ENCODE measurements around the gene MUC12.

The MUC12 gene

DNA sequence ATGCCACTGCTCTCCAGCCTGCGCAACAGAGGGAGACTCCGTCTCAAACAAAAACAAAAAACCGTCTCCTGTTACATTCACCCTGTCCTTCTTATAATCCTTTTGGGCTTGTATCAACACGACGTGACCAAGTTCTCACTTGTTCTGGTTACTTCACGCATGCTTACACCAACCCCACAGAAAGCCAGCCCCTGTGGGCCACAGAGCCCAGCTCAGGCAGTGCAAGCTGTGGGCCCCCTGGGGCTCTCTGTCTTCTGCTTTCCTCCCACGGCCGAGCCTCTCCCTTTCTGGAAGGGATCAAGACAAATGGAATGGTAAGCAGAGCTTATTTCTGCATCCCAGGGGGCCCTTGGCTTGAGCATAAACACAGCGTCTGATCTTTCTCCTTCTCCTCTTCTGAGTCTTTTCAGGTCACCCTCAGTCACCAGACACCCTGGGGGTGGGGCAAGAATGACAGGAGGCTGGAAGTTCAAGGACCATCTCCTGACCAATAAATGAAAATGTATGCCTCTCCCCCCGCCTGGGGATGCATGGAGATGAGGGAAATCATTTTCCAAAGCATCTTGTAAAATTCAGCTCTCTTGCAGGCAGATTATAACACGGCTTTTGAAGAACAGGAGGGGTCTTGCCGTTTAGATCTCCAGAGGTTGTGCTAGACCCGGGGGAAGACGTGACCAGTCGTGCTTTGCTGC, 96.9 kb downstream of the MUC12 start:
- DNase-seq (ENCODE audit: low read depth in 2 of 2), result no peak

DNA sequence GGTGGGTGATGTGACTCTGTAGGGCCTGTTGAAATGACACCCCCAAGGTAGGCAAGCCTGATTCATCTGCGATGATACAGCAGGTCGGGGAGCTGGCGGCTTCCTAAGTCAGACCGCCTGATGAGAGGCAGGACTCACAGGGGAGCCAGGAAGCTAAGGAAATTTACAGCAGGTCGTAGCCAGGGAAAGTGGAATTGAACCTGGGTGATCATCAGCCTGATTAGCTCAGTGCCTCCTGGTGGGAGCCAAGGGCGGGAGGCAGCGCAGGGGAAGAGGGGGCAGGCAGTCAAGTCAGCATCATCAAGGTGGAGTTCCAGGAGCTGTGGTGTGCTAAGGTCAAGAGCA, 97.4 kb downstream of the MUC12 start:
- DNase-seq (ENCODE audit: low read depth in 2 of 2), result no peak

DNA sequence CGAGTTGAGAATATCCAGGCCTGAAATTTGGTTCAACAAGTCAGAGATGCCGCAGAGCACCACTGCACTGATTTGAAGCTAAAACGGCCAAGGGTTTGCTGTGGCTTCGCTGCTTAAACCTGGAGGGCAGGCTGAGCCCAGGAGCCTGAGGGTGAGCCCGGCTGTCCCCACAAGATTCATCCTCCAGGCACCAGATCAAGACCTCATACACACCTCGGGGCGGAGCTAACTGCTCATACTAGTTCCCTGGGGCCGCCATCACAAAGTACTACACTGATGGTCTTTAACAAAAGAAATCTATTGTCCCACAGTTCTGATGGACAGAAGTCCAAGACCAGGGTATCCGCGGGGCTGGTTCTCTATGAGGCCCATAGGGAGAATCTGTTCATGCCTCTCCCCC, 99.0 kb downstream of the MUC12 start:
- no peak for DNase-seq (ENCODE audit: low read depth in 2 of 2)
